ENCODE data around the gene APOL3. TPM values are rescaled to one million over a fixed set of nuclear protein-coding genes. Genes with fewer than 3 reads are reported as not detected.
"Not testable (repeated sequence)": the region's sequence is repeated elsewhere in the genome, so short reads cannot be mapped to it uniquely, and the experiment has no call there.

The APOL3 gene
- 10 to 100 TPM; 14.8 to 98.2 (median 16.5) TPM for total RNA-seq

- Histone ChIP-seq H3K36me3 (no peaks in the 10 kb centered on the region), H3K27me3 (no peaks in the 10 kb centered on the region), H3K4me1 (peaks cover 0 to 45% (median 43%) of the 10 kb centered on the region in 4 donors), H3K4me3 (peak within 1 kb of the TSS; percentile 33 to 58 (median 46)), H3K27ac (peak within 1 kb of the TSS; percentile 87 to 92 (median 90)), H3K9me3 (no peaks in the 10 kb centered on the region)
- TF ChIP-seq CTCF (IDR thresholded peaks at IDR 0.05) (no peak), POLR2A (IDR thresholded peaks at IDR 0.05) (peak; percentile 54 to 55)
- DNase-seq, result peak; percentile 68 to 88 (median 81)
These were observed at the start of gene APOL3 for GRCh38 chr22:36160499-36160942. Gene APOL3, minus strand, starts transcription at chr22:36160755. Its CDS starts 11,700 bp downstream, at chr22:36149055.

GRCh38 chr22:36210224-36210623 lies 49.7 kb upstream of the APOL3 start:
- H3K27ac ChIP-seq, result no peak overlapping the region
- no peaks in the 10 kb centered on the region for H3K27me3 ChIP-seq
- no peaks in the 10 kb centered on the region for H3K9me3 ChIP-seq
- no peak overlapping the region for H3K4me3 ChIP-seq
- H3K36me3 ChIP-seq, result no peaks in the 10 kb centered on the region
- no peak for DNase-seq
- TF ChIP-seq CTCF (IDR thresholded peaks at IDR 0.05), result no peak
- TF ChIP-seq POLR2A (IDR thresholded peaks at IDR 0.05), result no peak
- no peaks in the 10 kb centered on the region for H3K4me1 ChIP-seq

- DNase-seq, H3K4me1 ChIP-seq: not testable (repeated sequence)
These were observed 48.9 kb upstream of the APOL3 start for GRCh38 chr22:36209488-36209908.

DNA sequence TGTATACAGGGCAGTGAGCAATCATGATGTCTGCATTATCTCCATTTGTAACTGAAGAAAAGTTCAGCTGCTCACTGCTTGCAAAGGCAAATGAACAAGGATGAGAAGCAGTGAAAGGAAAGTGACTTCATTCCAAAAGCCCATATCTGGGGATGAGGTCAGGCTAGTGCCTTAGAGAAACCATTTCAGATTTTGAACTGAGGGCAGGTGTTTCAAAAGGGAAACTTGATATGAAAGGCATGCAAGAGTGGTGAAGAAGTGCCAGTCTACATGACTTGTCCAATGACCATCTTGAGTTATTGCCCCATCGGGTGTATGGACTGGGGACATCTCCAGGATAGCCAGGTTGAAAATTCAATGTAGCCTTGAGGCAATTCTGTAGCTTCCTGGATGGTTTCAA lies 48.4 kb upstream of the APOL3 start:
- TF ChIP-seq POLR2A (IDR thresholded peaks at IDR 0.05) (no peak), CTCF (IDR thresholded peaks at IDR 0.05) (no peak)
- Histone ChIP-seq H3K9me3 (no peaks in the 10 kb centered on the region), H3K4me1 (no peaks in the 10 kb centered on the region), H3K27ac (peak overlapping the region in 1 of 4 donors; percentile 17), H3K36me3 (no peaks in the 10 kb centered on the region), H3K4me3 (no peak overlapping the region), H3K27me3 (no peaks in the 10 kb centered on the region)
- no peak for DNase-seq

More at GRCh38 chr22:36209488-36209908, 48.9 kb upstream of the APOL3 start:
- not testable (repeated sequence) for H3K9me3 ChIP-seq, H3K27me3 ChIP-seq, H3K4me3 ChIP-seq, H3K36me3 ChIP-seq
- H3K27ac ChIP-seq, result peak overlapping the region in 1 of 4 donors; percentile 17

DNA sequence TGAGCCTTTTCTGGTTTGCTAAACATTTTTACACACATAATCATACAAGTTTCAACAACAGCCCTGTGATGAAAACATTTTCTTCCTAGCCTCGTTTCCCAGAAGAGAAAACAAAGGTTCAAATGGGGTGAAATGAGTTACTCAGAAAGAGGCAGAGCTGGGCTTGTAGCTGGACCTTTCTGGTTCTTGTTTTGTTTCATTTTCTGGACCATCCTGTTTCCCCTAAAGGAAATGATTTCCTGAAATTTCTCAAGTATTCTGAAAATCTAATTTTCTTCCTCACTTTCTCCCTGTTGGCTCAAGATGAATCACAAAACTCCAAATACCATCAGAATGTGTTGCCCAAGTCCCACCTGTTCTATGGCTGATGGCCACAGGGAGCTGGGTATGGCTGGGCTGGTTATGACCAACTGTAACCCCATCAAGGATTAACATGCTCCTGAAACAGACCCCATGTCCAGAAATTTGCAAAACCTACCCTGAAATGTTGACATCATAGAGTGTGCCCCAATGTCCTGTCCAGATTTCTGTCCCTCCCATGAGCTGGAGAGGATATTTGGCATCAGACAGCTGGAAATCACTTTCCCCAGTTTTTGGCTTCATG lies 47.7 kb upstream of the APOL3 start:
- no peak for DNase-seq
- TF ChIP-seq POLR2A (IDR thresholded peaks at IDR 0.05) (no peak), CTCF (IDR thresholded peaks at IDR 0.05) (no peak)
- Histone ChIP-seq H3K4me1 (no peaks in the 10 kb centered on the region), H3K36me3 (no peaks in the 10 kb centered on the region), H3K4me3 (no peak overlapping the region), H3K27ac (no peak overlapping the region), H3K9me3 (no peaks in the 10 kb centered on the region), H3K27me3 (no peaks in the 10 kb centered on the region)

- Histone ChIP-seq H3K4me3 (no peak overlapping the region), H3K4me1 (peaks cover 0 to 11% (median 0%) of the 10 kb centered on the region in 4 donors), H3K36me3 (no peaks in the 10 kb centered on the region), H3K9me3 (no peaks in the 10 kb centered on the region), H3K27ac (no peak overlapping the region), H3K27me3 (no peaks in the 10 kb centered on the region)
- TF ChIP-seq POLR2A (IDR thresholded peaks at IDR 0.05) (no peak), CTCF (IDR thresholded peaks at IDR 0.05) (no peak)
- no peak for DNase-seq
These were observed 45.7 kb upstream of the APOL3 start for GRCh38 chr22:36206255-36206654.

- H3K4me1 ChIP-seq, result peaks cover 0 to 11% (median 0%) of the 10 kb centered on the region in 4 donors
- H3K27me3 ChIP-seq, DNase-seq, H3K4me3 ChIP-seq, H3K36me3 ChIP-seq, H3K27ac ChIP-seq, H3K9me3 ChIP-seq: not testable (repeated sequence)
These were observed 45.0 kb upstream of the APOL3 start for GRCh38 chr22:36205573-36205972.

Measured in Peyer's patch (tissue), 4 donors.